Transverse colon (tissue), 4 donors: ENCODE measurements around the gene CLEC3B. TPM values are rescaled to one million over a fixed set of nuclear protein-coding genes. Genes with fewer than 3 reads are reported as not detected.

Source experiments
- DNase-seq: peaks from one replicate; pipeline ENCODE4 v3.0.0-alpha.2; 2019
- H3K27ac ChIP-seq, 4 donors: fragments of 200-600 bp; sonication (generic); 2 replicates each; pipeline ENCODE4 v1.5.1; 2016 to 2018; ENCODE audit warnings: inconsistent platforms in 4 of 4
- H3K27me3 ChIP-seq: fragments of 200-600 bp; sonication (generic); 2 replicates; pipeline ENCODE4 v1.5.1; 2017; ENCODE audit warnings: inconsistent platforms
- H3K36me3 ChIP-seq, 4 donors: fragments of 200-600 bp; sonication (generic); 2 replicates each; pipeline ENCODE4 v1.5.1; 2017 to 2019; ENCODE audit warnings: inconsistent platforms in 4 of 4
- H3K4me1 ChIP-seq, 4 donors: fragments of 200-600 bp; sonication (generic); 2 replicates each; pipeline ENCODE4 v1.5.1; 2017 to 2020; ENCODE audit warnings: inconsistent platforms in 4 of 4
- H3K4me3 ChIP-seq, 4 donors: fragments of 200-600 bp; sonication (generic); 1 replicate in 1 of 4; 2 replicates in 3 of 4; pipeline versions ENCODE4 v1.5.1 to v1.6.1; 2017 to 2019; ENCODE audit warnings: inconsistent platforms in 4 of 4
- H3K9me3 ChIP-seq, 2 donors: fragments of 200-600 bp; sonication (generic); 2 replicates each; pipeline ENCODE4 v1.5.1; 2017 to 2019; ENCODE audit warnings: inconsistent platforms in 2 of 2
- CTCF ChIP-seq, 5 experiments: fragments of 200-600 bp in 3 of 5; fragments of 450-650 bp in 2 of 5; sonication (generic) in 3 of 5; IDR thresholded peaks; 1 replicate in 2 of 5; 2 replicates in 3 of 5; pipeline ENCODE4 v1.5.1; 2016 to 2017; ENCODE audit warnings: antibody characterized with exemption in 5 of 5, inconsistent platforms in 3 of 5, mild to moderate bottlenecking in 2 of 5, moderate library complexity in 1 of 5
- EP300 ChIP-seq: sonication (generic); formaldehyde crosslinking; IDR thresholded peaks from one replicate; pipeline ENCODE4 v1.6.1; 2017; ENCODE audit warnings: antibody characterized with exemption, low read depth
- POLR2A ChIP-seq: fragments of 450-650 bp; IDR thresholded peaks from one replicate; pipeline ENCODE4 v1.6.1; 2016; ENCODE audit warnings: antibody characterized with exemption, mild to moderate bottlenecking, moderate library complexity
- POLR2AphosphoS5 ChIP-seq, 3 donors: sonication (generic); formaldehyde crosslinking; IDR thresholded peaks; one replicate each; pipeline ENCODE4 v1.6.1; 2016; ENCODE audit warnings: antibody characterized with exemption in 3 of 3
- WGBS, 2 donors: methylation state at CpG; one replicate each; pipeline ENCODE4 v1.1.5; 2018; ENCODE audit warnings: low coverage in 1 of 2; 5-methylcytosine and 5-hydroxymethylcytosine counted together
- in situ Hi-C, 4 donors: fragments of 200-750 bp; cut with MboI; loops; one replicate each; pipeline versions ENCODE4 v1.15.0 to v1.15.1; 2017; ENCODE audit warnings: low sequenced_read_pairs in 3 of 4, low pct_ligation_motif_present in 1 of 4, low pct_unique_long_range_greater_than_20kb in 1 of 4
- intact Hi-C: fragments of 100-400 bp; cut with DNase I; formaldehyde crosslinking; loops from one replicate; pipeline ENCODE4 v1.15.1; 2023; ENCODE audit warnings: low total_unique reads
- total RNA-seq, 4 donors: library from RNA; depleted of rRNA; stranded (reverse); fragments of >200 nt; gene quantifications; one replicate each; pipeline ENCODE4 v1.1.0, GENCODE V29; 2016

Gene CLEC3B
- total RNA-seq, 4 donors from 2014 or later: 6.0 to 70.7 (median 16.4) TPM

GRCh38 chr3:45010811-45011333, 15.2 kb upstream of the CLEC3B start:
- no peak for DNase-seq
- WGBS, 2 donors: 57 to 74% methylated on average over 3 of the region's 3 CpGs
- Histone ChIP-seq H3K27ac (peak overlapping the region; percentile 76 to 79 (median 78)), H3K4me3 (no peak overlapping the region), H3K36me3 (no peaks in the 10 kb centered on the region), H3K9me3 (no peaks in the 10 kb centered on the region), H3K27me3 (no peaks in the 10 kb centered on the region), H3K4me1 (peaks cover 13 to 30% (median 17%) of the 10 kb centered on the region in 4 donors)
- TF ChIP-seq CTCF (IDR thresholded peaks at IDR 0.05) (no peak), EP300 (no peak), POLR2A (no peak), POLR2AphosphoS5 (IDR thresholded peaks at IDR 0.05) (no peak)
- in situ Hi-C loops: no loop called here
- intact Hi-C loops: no loop called here

GRCh38 chr3:45011756-45012508, 14.2 kb upstream of the CLEC3B start:
- H3K27me3 ChIP-seq: no peaks in the 10 kb centered on the region
- no peak overlapping the region for H3K4me3 ChIP-seq
- no peak for TF ChIP-seq POLR2A
- TF ChIP-seq POLR2AphosphoS5 (IDR thresholded peaks at IDR 0.05): peak; percentile 26 to 57 (median 39)
- 36 to 40% methylated on average over 7 of the region's 7 CpGs for WGBS, 2 donors
- H3K27ac ChIP-seq: peak overlapping the region; percentile 76 to 79 (median 78)
- in situ Hi-C loops (no loop called here), intact Hi-C loops (no loop called here)
- no peaks in the 10 kb centered on the region for H3K36me3 ChIP-seq
- no peaks in the 10 kb centered on the region for H3K9me3 ChIP-seq
- H3K4me1 ChIP-seq: peaks cover 13 to 30% (median 17%) of the 10 kb centered on the region in 4 donors
- peak; percentile 41 for DNase-seq

- Histone ChIP-seq H3K27me3 (no peaks in the 10 kb centered on the region), H3K27ac (peak overlapping the region; percentile 76 to 79 (median 78)), H3K9me3 (no peaks in the 10 kb centered on the region), H3K4me3 (no peak overlapping the region), H3K4me1 (peaks cover 13 to 30% (median 17%) of the 10 kb centered on the region in 4 donors), H3K36me3 (no peaks in the 10 kb centered on the region)
- WGBS, 2 donors: 92 to 100% methylated on average over 1 to 4 of the region's 4 CpGs
- intact Hi-C loops (no loop called here), in situ Hi-C loops (no loop called here)
- no peak for TF ChIP-seq POLR2AphosphoS5 (IDR thresholded peaks at IDR 0.05)
- no peak for TF ChIP-seq CTCF (IDR thresholded peaks at IDR 0.05)
- TF ChIP-seq POLR2A: no peak
- no peak for TF ChIP-seq EP300
- no peak for DNase-seq
These were observed 13.5 kb upstream of the CLEC3B start for GRCh38 chr3:45012577-45012976.

GRCh38 chr3:45016916-45017315, 9.2 kb upstream of the CLEC3B start:
- H3K4me1 ChIP-seq: peaks cover under 1 to 13% (median 4%) of the 10 kb centered on the region in 4 donors
- no peak for DNase-seq
- intact Hi-C loops (no loop called here), in situ Hi-C loops (no loop called here)
- no peak overlapping the region for H3K27ac ChIP-seq
- TF ChIP-seq POLR2A (no peak), CTCF (IDR thresholded peaks at IDR 0.05) (no peak), POLR2AphosphoS5 (IDR thresholded peaks at IDR 0.05) (no peak), EP300 (no peak)
- no peaks in the 10 kb centered on the region for H3K9me3 ChIP-seq
- H3K36me3 ChIP-seq: no peaks in the 10 kb centered on the region
- H3K27me3 ChIP-seq: no peaks in the 10 kb centered on the region
- 89% methylated on average over 2 of the region's 2 CpGs; no CpG with 5 or more reads in 1 of the 2 donors for WGBS, 2 donors
- no peak overlapping the region for H3K4me3 ChIP-seq
